CD14-positive monocyte (primary cell): ENCODE measurements around the gene ROR1. TPM values are rescaled to one million over a fixed set of nuclear protein-coding genes. Genes with fewer than 3 reads are reported as not detected.
A peak's percentile ranks its signal among the peaks of the same experiment; 100 is the strongest.

Experiments
- DNase-seq, 3 donors: peaks; one replicate each; pipeline ENCODE4 v3.0.0-alpha.2; 2011 to 2022
- H2AFZ ChIP-seq: 2 replicates; pipeline ENCODE4 v1.6.0; 2012; ENCODE audit warnings: mild to moderate bottlenecking, low read depth, low read length, inconsistent platforms; ENCODE audit not compliant: insufficient read depth, poor library complexity, severe bottlenecking
- H3K27ac ChIP-seq, 2 donors: 1 replicate in 1 of 2; 2 replicates in 1 of 2; pipeline ENCODE4 v1.5.1; 2012 to 2013; ENCODE audit warnings: low read length in 2 of 2, control low read depth in 1 of 2, inconsistent platforms in 1 of 2, low read depth in 1 of 2, mild to moderate bottlenecking in 1 of 2
- H3K27me3 ChIP-seq, 2 donors: one replicate each; pipeline versions ENCODE4 v1.6.0 to v1.6.1; 2011 to 2013; ENCODE audit warnings: low read length in 2 of 2; ENCODE audit not compliant: control insufficient read depth in 2 of 2, insufficient read depth in 2 of 2
- H3K36me3 ChIP-seq, 2 donors: replicated peaks in 1 of 2; 1 replicate in 1 of 2; 2 replicates in 1 of 2; pipeline versions ENCODE4 v1.5.1 to v1.6.1; 2012 to 2013; ENCODE audit warnings: low read length in 2 of 2, control low read depth in 1 of 2, inconsistent platforms in 1 of 2, mild to moderate bottlenecking in 1 of 2; ENCODE audit not compliant: insufficient read depth in 2 of 2, control insufficient read depth in 1 of 2
- H3K4me1 ChIP-seq, 2 donors: 1 replicate in 1 of 2; 2 replicates in 1 of 2; pipeline versions ENCODE4 v1.5.1 to v1.6.1; 2012 to 2013; ENCODE audit warnings: low read length in 2 of 2, control low read depth in 1 of 2, inconsistent platforms in 1 of 2, mild to moderate bottlenecking in 1 of 2, moderate library complexity in 1 of 2; ENCODE audit not compliant: insufficient read depth in 2 of 2, control insufficient read depth in 1 of 2
- H3K4me2 ChIP-seq: replicated peaks from 2 replicates; pipeline ENCODE3; 2012; ENCODE audit warnings: low read length, moderate library complexity, mild to moderate bottlenecking; ENCODE audit not compliant: poor library complexity, severe bottlenecking; ENCODE audit errors: extremely low read depth
- H3K4me3 ChIP-seq, 3 experiments: fragments of 200-600 bp in 1 of 3; sonication (generic) in 1 of 3; replicated peaks in 1 of 3; 1 replicate in 2 of 3; 2 replicates in 1 of 3; pipeline ENCODE4 v1.5.1; 2011 to 2013; ENCODE audit warnings: low read length in 3 of 3, mild to moderate bottlenecking in 3 of 3, control low read depth in 2 of 3, low read depth in 2 of 3, inconsistent platforms in 1 of 3, moderate library complexity in 1 of 3
- H3K79me2 ChIP-seq: 2 replicates; pipeline ENCODE4 v1.6.0; 2012; ENCODE audit warnings: mild to moderate bottlenecking, control low read depth, inconsistent platforms, low read length, moderate library complexity; ENCODE audit not compliant: insufficient read depth
- H3K9ac ChIP-seq: 2 replicates; pipeline ENCODE4 v1.6.0; 2017; ENCODE audit warnings: low read length, mild to moderate bottlenecking; ENCODE audit not compliant: insufficient read depth, poor library complexity, severe bottlenecking
- H3K9me3 ChIP-seq, 2 donors: replicated peaks in 1 of 2; 1 replicate in 1 of 2; 2 replicates in 1 of 2; pipeline versions ENCODE4 v1.5.1 to v1.6.1; 2012 to 2013; ENCODE audit warnings: low read length in 2 of 2, control low read depth in 1 of 2; ENCODE audit not compliant: control insufficient read depth in 1 of 2, insufficient read depth in 1 of 2
- H4K20me1 ChIP-seq: 2 replicates; pipeline ENCODE4 v1.6.0; 2012; ENCODE audit warnings: mild to moderate bottlenecking, low read length, control low read depth, moderate library complexity; ENCODE audit not compliant: insufficient read depth
- H3K27ac Mint-ChIP-seq, 7 donors: one replicate each; pipeline ENCODE4 v1.8.0; 2020; ENCODE audit warnings: mild to moderate bottlenecking in 7 of 7, mixed read lengths in 7 of 7, moderate library complexity in 6 of 7, inconsistent platforms in 2 of 7
- H3K27me3 Mint-ChIP-seq, 3 donors: one replicate each; pipeline ENCODE4 v1.8.0; 2021 to 2022; ENCODE audit warnings: low read depth in 3 of 3, mild to moderate bottlenecking in 3 of 3, mixed read lengths in 3 of 3, moderate library complexity in 3 of 3, inconsistent platforms in 1 of 3
- H3K36me3 Mint-ChIP-seq, 2 donors: one replicate each; pipeline ENCODE4 v1.8.0; 2020; ENCODE audit warnings: mixed read lengths in 2 of 2, inconsistent platforms in 1 of 2, mild to moderate bottlenecking in 1 of 2
- H3K4me1 Mint-ChIP-seq: one replicate; pipeline ENCODE4 v1.8.0; 2020; ENCODE audit warnings: mild to moderate bottlenecking, mixed read lengths
- H3K4me3 Mint-ChIP-seq, 2 donors: one replicate each; pipeline ENCODE4 v1.8.0; 2020; ENCODE audit warnings: mild to moderate bottlenecking in 2 of 2, mixed read lengths in 2 of 2, moderate library complexity in 1 of 2
- H3K9me3 Mint-ChIP-seq, 7 donors: one replicate each; pipeline ENCODE4 v1.8.0; 2020 to 2022; ENCODE audit warnings: mixed read lengths in 7 of 7, mild to moderate bottlenecking in 6 of 7, moderate library complexity in 6 of 7, inconsistent platforms in 2 of 7
- CTCF ChIP-seq: fragments of 200-600 bp; IDR thresholded peaks from one replicate; pipeline ENCODE4 v1.8.0; 2022; ENCODE audit warnings: antibody characterized with exemption, mild to moderate bottlenecking
- WGBS: methylation state at CpG from one replicate; pipeline ENCODE4 v1.1.5; 2013; ENCODE audit warnings: missing lambda C conversion rate; ENCODE audit not compliant: insufficient coverage; 5-methylcytosine and 5-hydroxymethylcytosine counted together
- intact Hi-C, 2 donors: fragments of 100-400 bp; cut with micrococcal nuclease; formaldehyde crosslinking; loops; one replicate each; pipeline versions ENCODE4 v1.15.0 to v1.15.1; 2023
- polyA plus RNA-seq, 3 donors: library from polyadenylated mRNA; depleted of rRNA in 1 of 3; unstranded in 2 of 3; stranded (reverse) in 1 of 3; fragments of 300-500 nt in 2 of 3; fragments of >200 nt in 1 of 3; fragmentation: Illumina TruSeq in 2 of 3; gene quantifications; 1 replicate in 2 of 3; 2 replicates in 1 of 3; pipeline ENCODE4 v1.2.3, GENCODE V29; 2012 to 2021

The ROR1 gene
- polyA plus RNA-seq, 3 donors: not detected

DNA sequence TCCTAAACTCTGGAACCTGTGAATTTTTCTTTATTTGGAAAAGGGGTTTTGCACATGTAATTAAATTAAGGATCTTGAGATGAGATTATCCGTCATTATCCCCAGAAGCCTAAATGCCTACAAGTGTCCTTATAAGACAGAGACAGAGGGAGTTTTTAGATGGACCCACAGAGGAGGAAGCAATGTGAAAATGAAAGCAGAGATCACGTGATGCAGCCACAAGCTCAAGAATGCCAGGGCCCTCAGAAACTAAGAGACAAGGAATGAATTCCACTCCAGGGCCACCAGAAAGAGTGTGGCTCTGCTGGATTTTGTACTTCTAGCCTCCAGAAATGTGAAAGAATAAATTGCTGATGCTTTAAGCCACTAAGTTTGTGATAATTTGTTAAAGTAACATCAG, 246.0 kb downstream of the ROR1 start:
- H3K36me3 Mint-ChIP-seq: no peaks in the 10 kb centered on the region
- H3K4me1 ChIP-seq: no peaks in the 10 kb centered on the region
- peak overlapping the region; percentile 68 for H2AFZ ChIP-seq
- TF ChIP-seq CTCF: no peak
- intact Hi-C loops: no loop called here
- no peaks in the 10 kb centered on the region for H3K36me3 ChIP-seq
- peaks cover 0 to 1% (median 0%) of the 10 kb centered on the region in 7 donors for H3K9me3 Mint-ChIP-seq
- no peaks in the 10 kb centered on the region for H3K79me2 ChIP-seq
- peaks cover 4% of the 10 kb centered on the region for H3K4me1 Mint-ChIP-seq
- H3K4me2 ChIP-seq: no peak overlapping the region
- no peak overlapping the region for H3K9ac ChIP-seq
- peak in 2 of 3 donors; percentile 1 to 10 for DNase-seq
- peaks cover 0 to 2% (median 0%) of the 10 kb centered on the region in 3 donors for H3K27me3 Mint-ChIP-seq
- H3K4me3 ChIP-seq: no peak overlapping the region
- WGBS: 40% methylated on average over 2 of the region's 2 CpGs
- no peaks in the 10 kb centered on the region for H3K27me3 ChIP-seq
- H3K27ac ChIP-seq: no peak overlapping the region
- H3K27ac Mint-ChIP-seq: peak overlapping the region in 2 of 7 donors; percentile 12 to 55
- peak overlapping the region in 1 of 2 donors; percentile 31 for H3K4me3 Mint-ChIP-seq
- no peaks in the 10 kb centered on the region for H3K9me3 ChIP-seq
- no peaks in the 10 kb centered on the region for H4K20me1 ChIP-seq

DNA sequence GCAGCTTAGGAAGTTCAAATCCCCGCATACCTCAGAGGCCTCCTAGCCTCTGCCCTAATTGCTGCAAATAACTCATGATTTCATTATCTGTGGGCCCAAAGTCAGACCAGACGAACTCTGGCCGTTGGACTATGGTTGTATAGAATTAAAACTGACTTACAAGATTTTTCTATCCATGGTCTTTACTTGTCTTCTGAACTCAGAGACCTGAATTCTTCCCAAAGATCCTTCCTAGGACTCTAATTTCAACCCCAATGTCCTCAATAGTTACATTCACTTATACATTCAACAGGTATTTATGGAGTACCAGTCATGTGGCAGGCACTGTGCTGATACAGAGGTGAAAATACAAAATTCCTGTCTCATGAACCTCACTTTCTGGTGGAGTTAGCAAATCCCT, 247.2 kb downstream of the ROR1 start:
- no peak for DNase-seq
- Histone ChIP-seq H3K27me3 (no peaks in the 10 kb centered on the region), H3K79me2 (no peaks in the 10 kb centered on the region), H3K36me3 (no peaks in the 10 kb centered on the region), H3K4me1 (no peaks in the 10 kb centered on the region), H3K27ac (no peak overlapping the region), H3K9me3 (no peaks in the 10 kb centered on the region), H4K20me1 (no peaks in the 10 kb centered on the region), H2AFZ (no peak overlapping the region), H3K9ac (no peak overlapping the region), H3K4me3 (no peak overlapping the region), H3K4me2 (no peak overlapping the region)
- WGBS: no CpG with 5 or more reads among the region's 3 CpGs
- TF ChIP-seq CTCF: no peak
- peaks cover 4% of the 10 kb centered on the region for H3K4me1 Mint-ChIP-seq
- no peak overlapping the region for H3K27ac Mint-ChIP-seq
- peaks cover 0 to 2% (median 0%) of the 10 kb centered on the region in 3 donors for H3K27me3 Mint-ChIP-seq
- H3K9me3 Mint-ChIP-seq: peaks cover 0 to 1% (median 0%) of the 10 kb centered on the region in 7 donors
- no peak overlapping the region for H3K4me3 Mint-ChIP-seq
- intact Hi-C loops: no loop called here
- H3K36me3 Mint-ChIP-seq: no peaks in the 10 kb centered on the region
